ENCODE results near the gene GALNTL6.

GALNTL6 gene

DNA sequence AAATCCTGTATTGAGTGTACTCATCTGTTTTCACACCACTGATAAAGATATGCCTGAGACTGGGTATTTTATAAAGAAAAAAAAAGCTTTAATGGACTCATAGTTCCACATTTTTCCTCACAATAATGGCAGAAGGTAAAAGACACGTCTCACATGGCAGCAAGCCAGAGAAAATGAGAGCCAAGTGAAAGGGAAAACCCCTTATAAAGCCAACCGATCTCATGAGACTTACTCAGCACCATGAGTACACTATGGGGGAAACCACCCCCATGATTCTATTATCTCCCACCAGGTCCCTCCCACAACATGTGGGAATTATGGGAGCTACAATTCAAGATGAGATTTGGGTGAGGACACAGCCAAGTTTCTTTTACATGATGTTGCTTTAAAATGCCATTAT, 171.9 kb downstream of the GALNTL6 start:
- WGBS, result 73% methylated on average over 1 of the region's 2 CpGs
- no peak for DNase-seq

DNA sequence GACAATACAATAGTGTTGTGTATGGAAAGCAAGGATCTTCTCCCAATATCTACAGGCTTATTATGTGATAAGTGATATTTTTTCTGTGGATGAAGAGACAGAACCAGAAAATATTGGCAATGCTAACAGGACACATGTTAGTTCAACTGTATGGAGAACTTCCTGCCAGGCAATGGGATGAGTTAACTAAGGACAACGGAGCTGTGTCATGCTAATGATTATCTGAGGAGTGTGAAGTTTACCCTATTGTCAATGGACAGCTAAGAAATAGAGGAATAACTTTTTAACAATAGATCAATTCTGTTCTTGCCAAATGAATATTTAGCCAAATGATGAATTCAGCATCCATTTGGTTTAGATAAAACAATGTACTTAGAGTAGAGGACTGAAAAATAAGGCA, 180.0 kb downstream of the GALNTL6 start:
- H3K36me3 ChIP-seq (ENCODE audit: control insufficient read depth in 1 of 2, insufficient read depth in 2 of 2, low read depth in 1 of 2, low read length in 2 of 2), result no peaks in the 10 kb centered on the region
- no peak overlapping the region for H4K8ac ChIP-seq (ENCODE audit: low read length)
- no peak overlapping the region for H2AFZ ChIP-seq (ENCODE audit: low read depth, low read length)
- H3K4ac ChIP-seq (ENCODE audit: low read depth in 1 of 2, low read length in 2 of 2), result no peak overlapping the region
- no peak overlapping the region for H3K14ac ChIP-seq (ENCODE audit: low read length in 2 of 2)
- no peak overlapping the region for H3K27ac ChIP-seq (ENCODE audit: low read length, poor library complexity, severe bottlenecking)
- H2BK5ac ChIP-seq (ENCODE audit: low read depth, low read length, poor library complexity, severe bottlenecking), result no peak overlapping the region
- no peaks in the 10 kb centered on the region for H3K79me1 ChIP-seq (replicated peaks; ENCODE audit: low read length, poor library complexity, severe bottlenecking)
- no peak overlapping the region for H3K4me2 ChIP-seq (ENCODE audit: low read length, poor library complexity, severe bottlenecking)
- no peak overlapping the region for H2AK5ac ChIP-seq (ENCODE audit: low read length, severe bottlenecking)
- H3K4me1 ChIP-seq (ENCODE audit: control insufficient read depth, insufficient read depth, low read depth, low read length), result no peaks in the 10 kb centered on the region
- H3K4me3 ChIP-seq (ENCODE audit: insufficient read depth in 1 of 2, low read depth in 1 of 2, low read length in 2 of 2), result no peak overlapping the region
- H3K23ac ChIP-seq (ENCODE audit: low read length in 2 of 2), result no peak overlapping the region
- H2BK15ac ChIP-seq (ENCODE audit: low read depth, poor library complexity, severe bottlenecking), result no peak overlapping the region
- no peak overlapping the region for H2BK12ac ChIP-seq (ENCODE audit: low read length in 2 of 2)
- H3K27me3 ChIP-seq (ENCODE audit: control insufficient read depth in 1 of 2, insufficient read depth in 1 of 2, low read length in 2 of 2), result no peaks in the 10 kb centered on the region
- no peaks in the 10 kb centered on the region for H3K9me3 ChIP-seq (ENCODE audit: control insufficient read depth, low read length)
- 56% methylated on average over 1 of the region's 1 CpG for WGBS
- no peak for DNase-seq
- no peak overlapping the region for H3K9ac ChIP-seq (ENCODE audit: low read length)
- H2BK120ac ChIP-seq (ENCODE audit: low read depth, low read length), result no peak overlapping the region
- H3K18ac ChIP-seq (ENCODE audit: low read depth in 1 of 2, low read length in 2 of 2), result no peak overlapping the region
- H4K91ac ChIP-seq (ENCODE audit: low read length), result no peak overlapping the region

More for the DNA sequence above, 171.9 kb downstream of the GALNTL6 start:
- no peak overlapping the region for H3K18ac ChIP-seq (ENCODE audit: low read depth in 1 of 2, low read length in 2 of 2)
- no peak overlapping the region for H3K23ac ChIP-seq (ENCODE audit: low read length in 2 of 2)
- no peak overlapping the region for H3K4me2 ChIP-seq (ENCODE audit: low read length, poor library complexity, severe bottlenecking)
- H2BK5ac ChIP-seq (ENCODE audit: low read depth, low read length, poor library complexity, severe bottlenecking), result no peak overlapping the region
- H3K4me3 ChIP-seq (ENCODE audit: insufficient read depth in 1 of 2, low read depth in 1 of 2, low read length in 2 of 2), result no peak overlapping the region
- H3K36me3 ChIP-seq (ENCODE audit: control insufficient read depth in 1 of 2, insufficient read depth in 2 of 2, low read depth in 1 of 2, low read length in 2 of 2), result no peaks in the 10 kb centered on the region
- no peaks in the 10 kb centered on the region for H3K79me1 ChIP-seq (replicated peaks; ENCODE audit: low read length, poor library complexity, severe bottlenecking)
- no peak overlapping the region for H2AFZ ChIP-seq (ENCODE audit: low read depth, low read length)
- no peak overlapping the region for H3K9ac ChIP-seq (ENCODE audit: low read length)
- H2BK15ac ChIP-seq (ENCODE audit: low read depth, poor library complexity, severe bottlenecking), result no peak overlapping the region
- H3K27ac ChIP-seq (ENCODE audit: low read length, poor library complexity, severe bottlenecking), result no peak overlapping the region
- no peak overlapping the region for H2AK5ac ChIP-seq (ENCODE audit: low read length, severe bottlenecking)
- H3K4me1 ChIP-seq (ENCODE audit: control insufficient read depth, insufficient read depth, low read depth, low read length), result no peaks in the 10 kb centered on the region
- H3K9me3 ChIP-seq (ENCODE audit: control insufficient read depth, low read length), result no peaks in the 10 kb centered on the region
- H2BK120ac ChIP-seq (ENCODE audit: low read depth, low read length), result no peak overlapping the region
- H3K14ac ChIP-seq (ENCODE audit: low read length in 2 of 2), result no peak overlapping the region
- no peaks in the 10 kb centered on the region for H3K27me3 ChIP-seq (ENCODE audit: control insufficient read depth in 1 of 2, insufficient read depth in 1 of 2, low read length in 2 of 2)
- no peak overlapping the region for H4K91ac ChIP-seq (ENCODE audit: low read length)
- H2BK12ac ChIP-seq (ENCODE audit: low read length in 2 of 2), result no peak overlapping the region
- H4K8ac ChIP-seq (ENCODE audit: low read length), result no peak overlapping the region
- H3K4ac ChIP-seq (ENCODE audit: low read depth in 1 of 2, low read length in 2 of 2), result no peak overlapping the region

DNA sequence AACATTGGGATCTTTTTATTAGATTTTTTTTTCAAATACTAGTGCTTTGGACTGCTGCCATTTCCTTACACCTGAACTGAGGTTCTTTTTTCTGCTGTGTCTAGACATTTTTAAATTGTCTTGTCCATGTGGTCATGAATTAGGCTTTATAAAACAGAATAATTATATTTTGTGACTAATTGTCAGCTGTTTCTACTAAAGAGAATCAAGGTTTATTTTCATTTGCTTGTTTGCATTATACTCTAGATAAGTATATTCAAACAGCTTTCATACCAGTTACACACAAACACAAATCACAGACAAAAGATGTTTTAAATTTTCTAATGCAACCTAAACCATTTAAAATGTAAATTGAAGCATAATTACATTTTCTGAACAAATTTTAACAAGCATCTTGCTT, 194.7 kb downstream of the GALNTL6 start:
- no peak for DNase-seq

GRCh38 chr4:172009446-172010230, 196.4 kb downstream of the GALNTL6 start:
- Histone ChIP-seq H3K9ac (ENCODE audit: low read length) (no peak overlapping the region), H3K36me3 (ENCODE audit: control insufficient read depth in 1 of 2, insufficient read depth in 2 of 2, low read depth in 1 of 2, low read length in 2 of 2) (no peaks in the 10 kb centered on the region), H3K23ac (ENCODE audit: low read length in 2 of 2) (no peak overlapping the region), H4K91ac (ENCODE audit: low read length) (no peak overlapping the region), H4K8ac (ENCODE audit: low read length) (no peak overlapping the region), H3K18ac (ENCODE audit: low read depth in 1 of 2, low read length in 2 of 2) (no peak overlapping the region), H3K4ac (ENCODE audit: low read depth in 1 of 2, low read length in 2 of 2) (no peak overlapping the region), H3K4me1 (ENCODE audit: control insufficient read depth, insufficient read depth, low read depth, low read length) (no peaks in the 10 kb centered on the region), H2AFZ (ENCODE audit: low read depth, low read length) (no peak overlapping the region), H2BK5ac (ENCODE audit: low read depth, low read length, poor library complexity, severe bottlenecking) (no peak overlapping the region), H2BK12ac (ENCODE audit: low read length in 2 of 2) (no peak overlapping the region), H3K27ac (ENCODE audit: low read length, poor library complexity, severe bottlenecking) (no peak overlapping the region), H3K9me3 (ENCODE audit: control insufficient read depth, low read length) (no peaks in the 10 kb centered on the region), H2BK15ac (ENCODE audit: low read depth, poor library complexity, severe bottlenecking) (no peak overlapping the region), H3K4me3 (ENCODE audit: insufficient read depth in 1 of 2, low read depth in 1 of 2, low read length in 2 of 2) (no peak overlapping the region), H3K4me2 (ENCODE audit: low read length, poor library complexity, severe bottlenecking) (no peak overlapping the region), H3K14ac (ENCODE audit: low read length in 2 of 2) (no peak overlapping the region), H2BK120ac (ENCODE audit: low read depth, low read length) (no peak overlapping the region), H3K79me1 (replicated peaks; ENCODE audit: low read length, poor library complexity, severe bottlenecking) (no peaks in the 10 kb centered on the region), H3K27me3 (ENCODE audit: control insufficient read depth in 1 of 2, insufficient read depth in 1 of 2, low read length in 2 of 2) (no peaks in the 10 kb centered on the region), H2AK5ac (ENCODE audit: low read length, severe bottlenecking) (no peak overlapping the region)
- 83% methylated on average over 1 of the region's 3 CpGs for WGBS
- DNase-seq, result no peak

More for the DNA sequence above, 194.7 kb downstream of the GALNTL6 start:
- no peak overlapping the region for H2BK120ac ChIP-seq (ENCODE audit: low read depth, low read length)
- no peak overlapping the region for H4K91ac ChIP-seq (ENCODE audit: low read length)
- no peak overlapping the region for H2AFZ ChIP-seq (ENCODE audit: low read depth, low read length)
- H2BK5ac ChIP-seq (ENCODE audit: low read depth, low read length, poor library complexity, severe bottlenecking), result no peak overlapping the region
- no peaks in the 10 kb centered on the region for H3K4me1 ChIP-seq (ENCODE audit: control insufficient read depth, insufficient read depth, low read depth, low read length)
- H3K18ac ChIP-seq (ENCODE audit: low read depth in 1 of 2, low read length in 2 of 2), result no peak overlapping the region
- no peak overlapping the region for H2BK12ac ChIP-seq (ENCODE audit: low read length in 2 of 2)
- no peak overlapping the region for H2BK15ac ChIP-seq (ENCODE audit: low read depth, poor library complexity, severe bottlenecking)
- H3K27ac ChIP-seq (ENCODE audit: low read length, poor library complexity, severe bottlenecking), result no peak overlapping the region
- no peaks in the 10 kb centered on the region for H3K36me3 ChIP-seq (ENCODE audit: control insufficient read depth in 1 of 2, insufficient read depth in 2 of 2, low read depth in 1 of 2, low read length in 2 of 2)
- no peaks in the 10 kb centered on the region for H3K9me3 ChIP-seq (ENCODE audit: control insufficient read depth, low read length)
- H3K27me3 ChIP-seq (ENCODE audit: control insufficient read depth in 1 of 2, insufficient read depth in 1 of 2, low read length in 2 of 2), result no peaks in the 10 kb centered on the region
- no peak overlapping the region for H3K23ac ChIP-seq (ENCODE audit: low read length in 2 of 2)
- H3K79me1 ChIP-seq (replicated peaks; ENCODE audit: low read length, poor library complexity, severe bottlenecking), result no peaks in the 10 kb centered on the region
- H2AK5ac ChIP-seq (ENCODE audit: low read length, severe bottlenecking), result no peak overlapping the region
- no peak overlapping the region for H3K4ac ChIP-seq (ENCODE audit: low read depth in 1 of 2, low read length in 2 of 2)
- H3K9ac ChIP-seq (ENCODE audit: low read length), result no peak overlapping the region
- no peak overlapping the region for H4K8ac ChIP-seq (ENCODE audit: low read length)
- H3K14ac ChIP-seq (ENCODE audit: low read length in 2 of 2), result no peak overlapping the region
- no peak overlapping the region for H3K4me3 ChIP-seq (ENCODE audit: insufficient read depth in 1 of 2, low read depth in 1 of 2, low read length in 2 of 2)
- no peak overlapping the region for H3K4me2 ChIP-seq (ENCODE audit: low read length, poor library complexity, severe bottlenecking)
